Measurements from ENCODE around the gene DAB1.

Gene DAB1

GRCh38 chr1:57208741-57209302, 215.0 kb downstream of the DAB1 start:
- no peak for DNase-seq

- DNase-seq: no peak
Measured at GRCh38 chr1:57206038-57206437, 217.8 kb downstream of the DAB1 start.

- no peak for DNase-seq
Measured at GRCh38 chr1:57204942-57205787, 218.7 kb downstream of the DAB1 start.

GRCh38 chr1:57204091-57204490, 219.8 kb downstream of the DAB1 start:
- DNase-seq: no peak

GRCh38 chr1:57202241-57202640, 221.6 kb downstream of the DAB1 start:
- DNase-seq: no peak

- no peak for DNase-seq
Measured at GRCh38 chr1:57198912-57199311, 224.9 kb downstream of the DAB1 start.

- DNase-seq: no peak
Measured at GRCh38 chr1:57195436-57195941, 228.4 kb downstream of the DAB1 start.

GRCh38 chr1:57192222-57192621, 231.6 kb downstream of the DAB1 start:
- no peak for DNase-seq

GRCh38 chr1:57190898-57191297, 233.0 kb downstream of the DAB1 start:
- no peak for DNase-seq

GRCh38 chr1:57188168-57188567, 235.7 kb downstream of the DAB1 start:
- DNase-seq: no peak

- no peak for DNase-seq
Measured at GRCh38 chr1:57186455-57186854, 237.4 kb downstream of the DAB1 start.

GRCh38 chr1:57179001-57179400, 244.9 kb downstream of the DAB1 start:
- DNase-seq: no peak

GRCh38 chr1:57175506-57175905, 248.4 kb downstream of the DAB1 start:
- no peak for DNase-seq

- DNase-seq: no peak
Measured at GRCh38 chr1:57172040-57172439, 251.8 kb downstream of the DAB1 start.

GRCh38 chr1:57167997-57168396, 255.9 kb downstream of the DAB1 start:
- DNase-seq: no peak

- no peak for DNase-seq
Measured at GRCh38 chr1:57165546-57165945, 258.3 kb downstream of the DAB1 start.

GRCh38 chr1:57164584-57164983, 259.3 kb downstream of the DAB1 start:
- no peak for DNase-seq

GRCh38 chr1:57163789-57164188, 260.1 kb downstream of the DAB1 start:
- no peak for DNase-seq

- DNase-seq: no peak
Measured at GRCh38 chr1:57163325-57163724, 260.5 kb downstream of the DAB1 start.

- DNase-seq: no peak
Measured at GRCh38 chr1:57162607-57163261, 261.1 kb downstream of the DAB1 start.

GRCh38 chr1:57160594-57160993, 263.3 kb downstream of the DAB1 start:
- no peak for DNase-seq

- no peak for DNase-seq
Measured at GRCh38 chr1:57158604-57158998, 265.3 kb downstream of the DAB1 start.

GRCh38 chr1:57157818-57158603, 265.8 kb downstream of the DAB1 start:
- DNase-seq: no peak
